Measurements from ENCODE around the gene TMEM41B. TPM values are rescaled to one million over a fixed set of nuclear protein-coding genes. Genes with fewer than 3 reads are reported as not detected.
A peak's percentile ranks its signal among the peaks of the same experiment; 100 is the strongest.
"Not testable (repeated sequence)": the region's sequence is repeated elsewhere in the genome, so short reads cannot be mapped to it uniquely, and the experiment has no call there.

The TMEM41B gene
- total RNA-seq, 4 donors from 2014 or later, result 13.7 to 53.9 (median 51.8) TPM

GRCh38 chr11:9318442-9319376, 4.3 kb upstream of the TMEM41B start:
- intact Hi-C loops (cut with DNase I; ENCODE audit: low total_unique reads), result loop anchor here (10.0 kb wide), 1 partner anchor 66 kb away; the partner anchor contains the start of gene IPO7
- in situ Hi-C loops (cut with MboI; ENCODE audit: low pct_ligation_motif_present in 1 of 4, low pct_unique_long_range_greater_than_20kb in 1 of 4, low sequenced_read_pairs in 3 of 4); DNase-seq; H3K9me3 ChIP-seq; H3K36me3 ChIP-seq; H3K4me3 ChIP-seq; H3K27me3 ChIP-seq: not testable (repeated sequence)
- 44 to 53% methylated on average over 13 to 18 of the region's 18 CpGs for WGBS, 2 donors (ENCODE audit: low coverage in 1 of 2)
- Histone ChIP-seq H3K4me1 (peaks cover 0 to 16% (median 11%) of the 10 kb centered on the region in 4 donors), H3K27ac (peak overlapping the region in 1 of 4 donors; percentile 19)

GRCh38 chr11:9316334-9316733, 1.9 kb upstream of the TMEM41B start:
- H3K27ac ChIP-seq, result no peak overlapping the region
- no peaks in the 10 kb centered on the region for H3K36me3 ChIP-seq
- TF ChIP-seq POLR2AphosphoS5 (IDR thresholded peaks at IDR 0.05), result no peak
- TF ChIP-seq CTCF (IDR thresholded peaks at IDR 0.05), result no peak
- no peak for TF ChIP-seq POLR2A (IDR thresholded peaks at IDR 0.05)
- no peak for TF ChIP-seq EP300 (IDR thresholded peaks at IDR 0.05; ENCODE audit: low read depth)
- no peak for DNase-seq
- H3K4me3 ChIP-seq, result no peak overlapping the region
- in situ Hi-C loops (cut with MboI; ENCODE audit: low pct_ligation_motif_present in 1 of 4, low pct_unique_long_range_greater_than_20kb in 1 of 4, low sequenced_read_pairs in 3 of 4), result no loop called here
- H3K4me1 ChIP-seq, result peaks cover 0 to 29% (median 16%) of the 10 kb centered on the region in 4 donors
- no peaks in the 10 kb centered on the region for H3K27me3 ChIP-seq
- intact Hi-C loops (cut with DNase I; ENCODE audit: low total_unique reads), result loop anchor here (10.0 kb wide), 1 partner anchor 68 kb away; the partner anchor contains the start of gene IPO7
- H3K9me3 ChIP-seq, result no peaks in the 10 kb centered on the region
- WGBS, 2 donors (ENCODE audit: low coverage in 1 of 2), result 88 to 99% methylated on average over 1 to 2 of the region's 2 CpGs

GRCh38 chr11:9315078-9315688, 790 bp upstream of the TMEM41B start:
- peaks cover 0 to 29% (median 16%) of the 10 kb centered on the region in 4 donors for H3K4me1 ChIP-seq
- H3K9me3 ChIP-seq, result no peaks in the 10 kb centered on the region
- WGBS, 2 donors (ENCODE audit: low coverage in 1 of 2), result 48 to 76% methylated on average over 8 to 16 of the region's 16 CpGs
- TF ChIP-seq EP300 (IDR thresholded peaks at IDR 0.05; ENCODE audit: low read depth) (no peak), POLR2AphosphoS5 (IDR thresholded peaks at IDR 0.05) (no peak), POLR2A (IDR thresholded peaks at IDR 0.05) (no peak), CTCF (IDR thresholded peaks at IDR 0.05) (no peak)
- H3K4me3 ChIP-seq, result peak overlapping the region; percentile 4 to 100 (median 96)
- intact Hi-C loops (cut with DNase I; ENCODE audit: low total_unique reads), result loop anchor here (10.0 kb wide), 1 partner anchor 70 kb away; the partner anchor contains the start of gene IPO7
- DNase-seq, result peak; percentile 11
- H3K27ac ChIP-seq, result peak overlapping the region; percentile 90 to 96 (median 92)
- no peaks in the 10 kb centered on the region for H3K36me3 ChIP-seq
- in situ Hi-C loops (cut with MboI; ENCODE audit: low pct_ligation_motif_present in 1 of 4, low pct_unique_long_range_greater_than_20kb in 1 of 4, low sequenced_read_pairs in 3 of 4), result no loop called here
- no peaks in the 10 kb centered on the region for H3K27me3 ChIP-seq

GRCh38 chr11:9313648-9314290, 624 bp downstream of the TMEM41B start:
- Histone ChIP-seq H3K4me3 (peak overlapping the region; percentile 94 to 100 (median 96)), H3K36me3 (no peaks in the 10 kb centered on the region), H3K9me3 (no peaks in the 10 kb centered on the region), H3K27me3 (no peaks in the 10 kb centered on the region), H3K27ac (peak overlapping the region; percentile 90 to 96 (median 92)), H3K4me1 (peaks cover 0 to 26% (median 15%) of the 10 kb centered on the region in 4 donors)
- in situ Hi-C loops (cut with MboI; ENCODE audit: low pct_ligation_motif_present in 1 of 4, low pct_unique_long_range_greater_than_20kb in 1 of 4, low sequenced_read_pairs in 3 of 4), result no loop called here
- TF ChIP-seq CTCF (IDR thresholded peaks at IDR 0.05) (no peak), EP300 (IDR thresholded peaks at IDR 0.05; ENCODE audit: low read depth) (no peak), POLR2AphosphoS5 (IDR thresholded peaks at IDR 0.05) (no peak), POLR2A (IDR thresholded peaks at IDR 0.05) (no peak)
- DNase-seq, result peak; percentile 9
- 0 to 1% methylated on average over 15 to 27 of the region's 27 CpGs for WGBS, 2 donors (ENCODE audit: low coverage in 1 of 2)
- intact Hi-C loops (cut with DNase I; ENCODE audit: low total_unique reads), result loop anchor here (10.0 kb wide), 1 partner anchor 71 kb away; the partner anchor contains the start of gene IPO7
